ENCODE results near the gene KCNA1.

KCNA1 gene

DNA sequence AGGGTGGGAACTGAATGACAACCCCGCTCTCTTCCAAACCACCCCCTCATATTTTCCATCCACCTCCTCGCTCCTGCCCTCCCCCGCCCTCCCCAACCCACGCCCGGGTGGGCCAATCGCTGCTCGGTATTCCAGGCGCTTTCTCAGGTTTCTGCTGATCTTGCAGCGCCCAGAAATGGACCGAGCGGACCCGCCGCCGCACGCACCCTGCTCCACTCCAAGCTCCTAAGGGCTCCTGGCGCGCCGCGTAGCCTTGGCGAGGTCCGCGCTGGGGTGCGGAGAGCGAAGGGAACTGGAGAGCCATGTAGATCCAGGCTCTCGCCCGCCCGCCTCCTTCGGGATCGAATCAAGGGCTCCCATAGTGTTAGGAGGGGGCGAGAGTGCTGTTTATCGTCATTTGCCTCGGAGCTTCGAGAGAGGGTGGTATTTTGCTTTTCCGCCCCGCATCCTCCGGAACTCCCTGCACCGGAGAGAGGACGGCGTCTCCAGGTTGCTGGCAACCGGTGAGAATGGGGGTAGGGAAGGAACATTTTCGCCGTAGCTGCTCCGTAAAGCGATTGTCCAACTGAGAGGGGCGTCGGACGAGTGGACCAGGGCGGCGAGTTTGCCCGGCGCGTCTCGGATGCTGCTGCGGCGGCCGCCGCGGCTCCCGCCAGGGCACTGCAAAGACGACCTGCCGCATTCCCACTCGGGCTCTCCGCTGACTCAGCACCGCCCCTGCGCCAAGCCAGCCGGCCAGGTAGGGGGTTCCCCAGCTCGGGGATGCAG lies at the start of gene KCNA1:
KCNA1 (plus strand) TSS at position 172 of the 768 bp plus-strand sequence. CDS start 1,474 bp downstream, outside the sequence.
- Histone ChIP-seq H3K4me3 (ENCODE audit: low read depth, low read length) (peak within 1 kb of the TSS; percentile 65), H3K27ac (ENCODE audit: low read depth, low read length) (no peak within 1 kb of the TSS), H3K9me3 (ENCODE audit: control insufficient read depth, insufficient read depth, low read depth, low read length) (peaks cover 5% of the 10 kb centered on the region; the same call in 1 of the 2 replicates), H3K27me3 (ENCODE audit: control insufficient read depth, insufficient read depth, low read length) (peaks cover 99% of the 10 kb centered on the region), H3K36me3 (ENCODE audit: control insufficient read depth, insufficient read depth, low read length) (no peaks in the 10 kb centered on the region), H3K9ac (ENCODE audit: low read length) (peak within 1 kb of the TSS; percentile 23), H3K4me1 (ENCODE audit: control insufficient read depth, insufficient read depth, low read length) (peaks cover 11% of the 10 kb centered on the region)

- Histone ChIP-seq H3K4me1 (ENCODE audit: control insufficient read depth, insufficient read depth, low read length) (peaks cover 10% of the 10 kb centered on the region), H3K27ac (ENCODE audit: low read depth, low read length) (no peak overlapping the region), H3K9ac (ENCODE audit: low read length) (no peak overlapping the region), H3K4me3 (ENCODE audit: low read depth, low read length) (no peak overlapping the region), H3K36me3 (ENCODE audit: control insufficient read depth, insufficient read depth, low read length) (no peaks in the 10 kb centered on the region), H3K9me3 (ENCODE audit: control insufficient read depth, insufficient read depth, low read depth, low read length) (no peaks in the 10 kb centered on the region), H3K27me3 (ENCODE audit: control insufficient read depth, insufficient read depth, low read length) (peaks cover 73% of the 10 kb centered on the region)
Measured at GRCh38 chr12:4860741-4861140, 49.0 kb upstream of the KCNA1 start.

GRCh38 chr12:4862809-4863208 lies 46.9 kb upstream of the KCNA1 start:
- peaks cover 70% of the 10 kb centered on the region for H3K27me3 ChIP-seq (ENCODE audit: control insufficient read depth, insufficient read depth, low read length)
- peaks cover 9% of the 10 kb centered on the region for H3K4me1 ChIP-seq (ENCODE audit: control insufficient read depth, insufficient read depth, low read length)
- no peak overlapping the region for H3K9ac ChIP-seq (ENCODE audit: low read length)
- no peaks in the 10 kb centered on the region for H3K36me3 ChIP-seq (ENCODE audit: control insufficient read depth, insufficient read depth, low read length)
- H3K9me3 ChIP-seq (ENCODE audit: control insufficient read depth, insufficient read depth, low read depth, low read length): no peaks in the 10 kb centered on the region
- H3K4me3 ChIP-seq (ENCODE audit: low read depth, low read length): no peak overlapping the region
- H3K27ac ChIP-seq (ENCODE audit: low read depth, low read length): no peak overlapping the region

DNA sequence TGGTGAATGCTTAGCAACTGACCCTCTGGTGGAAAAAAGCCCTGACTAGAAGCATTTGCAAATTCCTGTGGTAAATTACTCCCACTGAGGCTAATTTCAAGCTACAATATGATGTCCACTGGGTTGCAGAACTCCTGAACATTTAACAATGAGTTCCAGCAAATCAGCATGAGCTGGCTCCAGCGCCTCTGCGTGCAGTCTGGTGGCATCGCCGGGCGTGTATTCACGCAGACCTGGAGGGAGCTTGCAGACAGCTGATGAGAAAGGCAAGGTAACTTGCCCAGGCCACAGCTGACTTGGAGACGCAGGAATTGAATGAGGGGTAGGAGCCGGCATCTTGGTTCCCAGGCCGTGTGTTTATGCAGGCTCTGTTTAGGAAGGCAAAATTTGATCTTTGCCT lies 45.1 kb upstream of the KCNA1 start:
- H3K9me3 ChIP-seq (ENCODE audit: control insufficient read depth, insufficient read depth, low read depth, low read length): no peaks in the 10 kb centered on the region
- no peaks in the 10 kb centered on the region for H3K36me3 ChIP-seq (ENCODE audit: control insufficient read depth, insufficient read depth, low read length)
- H3K27ac ChIP-seq (ENCODE audit: low read depth, low read length): no peak overlapping the region
- no peaks in the 10 kb centered on the region for H3K4me1 ChIP-seq (ENCODE audit: control insufficient read depth, insufficient read depth, low read length)
- H3K4me3 ChIP-seq (ENCODE audit: low read depth, low read length): no peak overlapping the region
- H3K9ac ChIP-seq (ENCODE audit: low read length): no peak overlapping the region
- H3K27me3 ChIP-seq (ENCODE audit: control insufficient read depth, insufficient read depth, low read length): peaks cover 60% of the 10 kb centered on the region

DNA sequence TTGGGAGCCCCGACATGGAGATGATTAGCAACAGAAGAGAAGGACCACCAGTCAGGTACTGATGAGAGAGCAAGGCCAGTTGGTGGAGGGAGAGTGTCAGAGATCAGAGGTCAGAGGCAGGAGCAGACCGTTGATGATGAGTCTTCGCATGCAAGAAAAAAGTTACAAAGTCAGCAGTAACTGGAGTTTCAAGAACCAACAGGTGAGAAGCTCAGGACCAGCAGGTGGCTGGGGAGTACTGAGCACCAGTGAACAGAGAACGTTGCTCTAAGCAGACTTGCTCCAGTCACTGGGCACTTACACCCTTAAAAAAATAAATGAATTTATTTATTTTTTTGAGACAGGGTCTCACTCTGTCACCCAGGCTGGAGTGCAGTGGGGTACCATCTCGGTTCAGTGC lies 44.5 kb upstream of the KCNA1 start:
- Histone ChIP-seq H3K4me1 (ENCODE audit: control insufficient read depth, insufficient read depth, low read length) (no peaks in the 10 kb centered on the region), H3K27me3 (ENCODE audit: control insufficient read depth, insufficient read depth, low read length) (peaks cover 58% of the 10 kb centered on the region), H3K27ac (ENCODE audit: low read depth, low read length) (no peak overlapping the region), H3K36me3 (ENCODE audit: control insufficient read depth, insufficient read depth, low read length) (no peaks in the 10 kb centered on the region), H3K9ac (ENCODE audit: low read length) (no peak overlapping the region), H3K4me3 (ENCODE audit: low read depth, low read length) (no peak overlapping the region), H3K9me3 (ENCODE audit: control insufficient read depth, insufficient read depth, low read depth, low read length) (no peaks in the 10 kb centered on the region)

DNA sequence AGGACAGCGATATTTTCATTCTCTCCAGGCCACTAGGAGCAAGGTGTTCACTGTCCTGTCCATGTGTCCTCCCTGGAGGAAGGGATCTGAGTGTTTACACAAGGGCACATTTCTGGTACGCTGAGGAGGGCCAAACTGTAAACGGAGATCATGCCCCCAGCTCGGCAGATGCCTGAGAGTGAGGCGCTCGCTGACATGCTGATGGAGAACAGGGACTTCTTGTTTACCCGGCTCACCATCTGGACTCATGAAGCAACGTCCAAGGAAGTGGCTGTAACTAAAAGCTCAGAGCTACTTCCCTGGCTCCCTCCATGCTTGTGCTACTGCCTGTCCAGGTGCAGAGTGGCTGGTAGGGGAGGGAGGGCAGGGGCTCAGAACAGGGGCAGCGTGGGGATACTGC lies 43.4 kb upstream of the KCNA1 start:
- Histone ChIP-seq H3K4me1 (ENCODE audit: control insufficient read depth, insufficient read depth, low read length) (no peaks in the 10 kb centered on the region), H3K36me3 (ENCODE audit: control insufficient read depth, insufficient read depth, low read length) (no peaks in the 10 kb centered on the region), H3K9me3 (ENCODE audit: control insufficient read depth, insufficient read depth, low read depth, low read length) (no peaks in the 10 kb centered on the region), H3K9ac (ENCODE audit: low read length) (no peak overlapping the region), H3K27ac (ENCODE audit: low read depth, low read length) (no peak overlapping the region), H3K4me3 (ENCODE audit: low read depth, low read length) (no peak overlapping the region), H3K27me3 (ENCODE audit: control insufficient read depth, insufficient read depth, low read length) (peaks cover 54% of the 10 kb centered on the region)

DNA sequence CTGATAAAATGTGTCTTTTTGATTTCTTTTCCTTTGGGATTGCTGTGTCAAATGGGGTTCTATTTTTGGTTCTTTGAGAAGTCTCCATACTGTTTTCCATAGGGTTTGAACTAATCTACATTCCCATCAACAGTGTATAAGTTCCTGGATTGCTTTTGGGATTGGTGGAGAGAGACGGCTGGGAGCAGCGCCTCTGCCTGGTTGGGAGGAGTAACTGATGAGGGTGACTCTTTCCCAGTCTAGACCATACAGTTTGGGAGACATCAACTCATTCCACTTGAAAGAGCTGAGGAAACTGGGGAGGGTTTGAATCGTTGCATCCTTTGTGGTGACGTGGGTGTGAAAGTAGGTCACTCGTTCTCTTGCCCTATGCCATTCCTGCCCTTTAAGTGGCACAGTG lies 42.3 kb upstream of the KCNA1 start:
- H3K4me3 ChIP-seq (ENCODE audit: low read depth, low read length): no peak overlapping the region
- H3K27ac ChIP-seq (ENCODE audit: low read depth, low read length): no peak overlapping the region
- no peaks in the 10 kb centered on the region for H3K36me3 ChIP-seq (ENCODE audit: control insufficient read depth, insufficient read depth, low read length)
- H3K4me1 ChIP-seq (ENCODE audit: control insufficient read depth, insufficient read depth, low read length): no peaks in the 10 kb centered on the region
- peaks cover 56% of the 10 kb centered on the region for H3K27me3 ChIP-seq (ENCODE audit: control insufficient read depth, insufficient read depth, low read length)
- H3K9ac ChIP-seq (ENCODE audit: low read length): no peak overlapping the region
- no peaks in the 10 kb centered on the region for H3K9me3 ChIP-seq (ENCODE audit: control insufficient read depth, insufficient read depth, low read depth, low read length)

GRCh38 chr12:4870423-4870822 lies 39.3 kb upstream of the KCNA1 start:
- no peak overlapping the region for H3K4me3 ChIP-seq (ENCODE audit: low read depth, low read length)
- H3K36me3 ChIP-seq (ENCODE audit: control insufficient read depth, insufficient read depth, low read length): no peaks in the 10 kb centered on the region
- no peak overlapping the region for H3K27ac ChIP-seq (ENCODE audit: low read depth, low read length)
- no peak overlapping the region for H3K9ac ChIP-seq (ENCODE audit: low read length)
- H3K9me3 ChIP-seq (ENCODE audit: control insufficient read depth, insufficient read depth, low read depth, low read length): no peaks in the 10 kb centered on the region
- peaks cover 30% of the 10 kb centered on the region for H3K27me3 ChIP-seq (ENCODE audit: control insufficient read depth, insufficient read depth, low read length)
- no peaks in the 10 kb centered on the region for H3K4me1 ChIP-seq (ENCODE audit: control insufficient read depth, insufficient read depth, low read length)

DNA sequence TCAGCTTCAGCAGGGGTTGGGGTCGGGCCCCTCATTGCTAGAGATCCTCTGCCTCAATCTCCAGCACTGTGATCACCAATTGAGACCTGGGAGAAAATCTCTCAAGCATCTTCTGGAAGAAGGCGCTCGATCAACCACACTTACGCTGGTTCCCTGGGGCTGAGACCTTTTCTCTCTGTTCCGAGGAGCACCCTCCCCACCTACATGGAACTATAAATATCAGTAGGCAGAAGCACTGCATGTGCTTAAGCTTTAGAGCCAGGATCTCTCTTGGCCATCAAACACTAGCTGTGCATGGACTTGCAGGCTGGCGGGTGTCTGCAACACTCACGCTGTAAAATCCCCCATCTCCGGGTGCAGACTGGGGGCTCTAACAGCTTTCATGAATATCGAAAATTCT lies 38.2 kb upstream of the KCNA1 start:
- Histone ChIP-seq H3K36me3 (ENCODE audit: control insufficient read depth, insufficient read depth, low read length) (no peaks in the 10 kb centered on the region), H3K9me3 (ENCODE audit: control insufficient read depth, insufficient read depth, low read depth, low read length) (no peaks in the 10 kb centered on the region), H3K4me1 (ENCODE audit: control insufficient read depth, insufficient read depth, low read length) (no peaks in the 10 kb centered on the region), H3K9ac (ENCODE audit: low read length) (no peak overlapping the region), H3K27ac (ENCODE audit: low read depth, low read length) (no peak overlapping the region), H3K27me3 (ENCODE audit: control insufficient read depth, insufficient read depth, low read length) (peaks cover 30% of the 10 kb centered on the region), H3K4me3 (ENCODE audit: low read depth, low read length) (no peak overlapping the region)

DNA sequence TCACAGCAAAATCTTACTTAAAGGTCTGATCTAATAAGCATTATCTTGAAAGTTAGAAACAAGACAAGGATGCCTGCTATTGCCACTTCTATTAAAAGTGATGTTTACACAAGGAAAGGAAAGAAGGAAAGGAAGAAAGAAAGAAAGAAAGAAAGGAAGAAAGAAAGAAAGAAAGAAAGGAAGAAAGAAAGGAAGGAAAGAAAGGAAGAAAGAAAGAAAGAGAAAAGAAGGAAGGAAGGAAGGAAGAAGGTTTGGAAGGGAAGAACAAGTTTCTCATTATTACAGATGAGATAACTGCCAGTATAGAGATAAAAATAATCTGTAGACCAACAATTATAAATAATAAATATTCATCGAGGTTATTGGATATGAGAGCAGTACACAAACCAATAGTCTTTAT lies 35.8 kb upstream of the KCNA1 start:
- no peaks in the 10 kb centered on the region for H3K4me1 ChIP-seq (ENCODE audit: control insufficient read depth, insufficient read depth, low read length)
- H3K4me3 ChIP-seq (ENCODE audit: low read depth, low read length): no peak overlapping the region
- peaks cover 22% of the 10 kb centered on the region for H3K27me3 ChIP-seq (ENCODE audit: control insufficient read depth, insufficient read depth, low read length)
- H3K36me3 ChIP-seq (ENCODE audit: control insufficient read depth, insufficient read depth, low read length): no peaks in the 10 kb centered on the region
- no peak overlapping the region for H3K9ac ChIP-seq (ENCODE audit: low read length)
- H3K27ac ChIP-seq (ENCODE audit: low read depth, low read length): no peak overlapping the region
- peaks cover 12% of the 10 kb centered on the region; the same call in 1 of the 2 replicates for H3K9me3 ChIP-seq (ENCODE audit: control insufficient read depth, insufficient read depth, low read depth, low read length)

DNA sequence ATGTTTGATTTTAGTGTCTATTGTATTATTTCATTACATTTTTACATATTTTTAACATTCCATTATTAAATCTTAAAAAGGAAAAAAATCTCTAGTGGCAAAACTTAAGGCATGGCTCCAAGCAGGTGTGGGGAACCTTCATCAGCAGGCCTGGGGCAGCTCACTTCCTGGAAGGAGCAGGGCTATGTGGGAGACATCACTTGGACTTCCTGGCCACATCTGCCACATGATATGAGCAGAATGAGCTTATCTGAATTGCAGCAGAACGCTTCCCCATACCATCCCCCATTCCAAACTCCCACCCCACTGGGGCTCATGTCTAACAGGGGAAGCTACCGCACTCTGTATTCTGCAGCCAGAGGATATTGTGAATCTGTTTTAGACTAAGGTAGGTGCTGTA lies 35.0 kb upstream of the KCNA1 start:
- peaks cover 22% of the 10 kb centered on the region for H3K27me3 ChIP-seq (ENCODE audit: control insufficient read depth, insufficient read depth, low read length)
- H3K27ac ChIP-seq (ENCODE audit: low read depth, low read length): no peak overlapping the region
- H3K4me1 ChIP-seq (ENCODE audit: control insufficient read depth, insufficient read depth, low read length): no peaks in the 10 kb centered on the region
- no peak overlapping the region for H3K9ac ChIP-seq (ENCODE audit: low read length)
- H3K36me3 ChIP-seq (ENCODE audit: control insufficient read depth, insufficient read depth, low read length): no peaks in the 10 kb centered on the region
- H3K4me3 ChIP-seq (ENCODE audit: low read depth, low read length): no peak overlapping the region
- H3K9me3 ChIP-seq (ENCODE audit: control insufficient read depth, insufficient read depth, low read depth, low read length): peaks cover 19% of the 10 kb centered on the region
